IPS DF 6.9 (cell line): Measurements from ENCODE around the gene RETREG1.

ENCODE experiments used
- DNase-seq: peaks from one replicate; pipeline ENCODE4 v3.0.0-alpha.2; 2013; ENCODE audit warnings: low read depth, low spot score
- H3K27ac ChIP-seq: one replicate; pipeline ENCODE4 v1.5.1; 2013; ENCODE audit warnings: low read length, control low read depth
- H3K27me3 ChIP-seq: 2 replicates; pipeline ENCODE4 v1.6.1; 2013; ENCODE audit warnings: mild to moderate bottlenecking, low read length; ENCODE audit not compliant: control insufficient read depth, insufficient read depth
- H3K36me3 ChIP-seq: 2 replicates; pipeline ENCODE4 v1.6.1; 2013; ENCODE audit warnings: low read length; ENCODE audit not compliant: control insufficient read depth, insufficient read depth
- H3K4me1 ChIP-seq: 2 replicates; pipeline ENCODE4 v1.6.1; 2013; ENCODE audit warnings: low read length; ENCODE audit not compliant: control insufficient read depth, insufficient read depth
- H3K4me3 ChIP-seq: 2 replicates; pipeline ENCODE4 v1.5.1; 2013; ENCODE audit warnings: mild to moderate bottlenecking, low read length
- H3K9me3 ChIP-seq: 2 replicates; pipeline ENCODE4 v1.6.1; 2013; ENCODE audit warnings: low read length, inconsistent platforms; ENCODE audit not compliant: control insufficient read depth, insufficient read depth
- WGBS: extraction: QIAGEN DNeasy Blood & Tissue Kit; methylation state at CpG from one replicate; pipeline ENCODE4 v1.1.7; 2013; ENCODE audit warnings: mixed read lengths, missing lambda C conversion rate; ENCODE audit not compliant: insufficient read length, insufficient coverage; 5-methylcytosine and 5-hydroxymethylcytosine counted together

Gene RETREG1

GRCh38 chr5:16557477-16557876 lies 59.3 kb downstream of the RETREG1 start:
- Histone ChIP-seq H3K4me1 (peaks cover 2% of the 10 kb centered on the region; the same call in 1 of the 2 replicates), H3K36me3 (no peaks in the 10 kb centered on the region), H3K9me3 (no peaks in the 10 kb centered on the region), H3K27me3 (no peaks in the 10 kb centered on the region), H3K4me3 (no peak overlapping the region), H3K27ac (no peak overlapping the region)
- WGBS: no CpG with 5 or more reads among the region's 4 CpGs
- DNase-seq: no peak

DNA sequence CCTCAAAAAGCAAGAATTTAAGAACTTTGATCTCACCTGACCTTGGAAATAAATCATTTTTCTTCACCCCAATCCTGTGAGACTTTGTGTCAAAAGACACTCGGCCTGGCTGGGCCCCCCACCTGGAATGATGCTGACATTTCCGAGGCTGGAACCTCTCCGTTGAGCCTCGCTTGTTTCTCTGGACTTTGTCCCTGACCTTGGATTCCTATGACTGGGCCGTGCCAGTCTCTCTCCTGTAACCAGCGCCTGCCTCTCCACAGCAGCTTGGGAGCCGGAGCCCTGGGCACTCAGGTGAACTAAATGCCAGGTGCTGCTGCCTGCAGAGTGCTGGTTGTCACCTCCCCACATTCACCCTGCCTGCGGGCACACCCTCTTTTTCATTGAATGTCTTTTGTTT lies 62.7 kb downstream of the RETREG1 start:
- no peak for DNase-seq
- Histone ChIP-seq H3K27me3 (no peaks in the 10 kb centered on the region), H3K36me3 (no peaks in the 10 kb centered on the region), H3K4me3 (no peak overlapping the region), H3K27ac (no peak overlapping the region), H3K4me1 (peaks cover under 1% of the 10 kb centered on the region; the same call in 1 of the 2 replicates), H3K9me3 (no peaks in the 10 kb centered on the region)
- no CpG with 5 or more reads among the region's 8 CpGs for WGBS

DNA sequence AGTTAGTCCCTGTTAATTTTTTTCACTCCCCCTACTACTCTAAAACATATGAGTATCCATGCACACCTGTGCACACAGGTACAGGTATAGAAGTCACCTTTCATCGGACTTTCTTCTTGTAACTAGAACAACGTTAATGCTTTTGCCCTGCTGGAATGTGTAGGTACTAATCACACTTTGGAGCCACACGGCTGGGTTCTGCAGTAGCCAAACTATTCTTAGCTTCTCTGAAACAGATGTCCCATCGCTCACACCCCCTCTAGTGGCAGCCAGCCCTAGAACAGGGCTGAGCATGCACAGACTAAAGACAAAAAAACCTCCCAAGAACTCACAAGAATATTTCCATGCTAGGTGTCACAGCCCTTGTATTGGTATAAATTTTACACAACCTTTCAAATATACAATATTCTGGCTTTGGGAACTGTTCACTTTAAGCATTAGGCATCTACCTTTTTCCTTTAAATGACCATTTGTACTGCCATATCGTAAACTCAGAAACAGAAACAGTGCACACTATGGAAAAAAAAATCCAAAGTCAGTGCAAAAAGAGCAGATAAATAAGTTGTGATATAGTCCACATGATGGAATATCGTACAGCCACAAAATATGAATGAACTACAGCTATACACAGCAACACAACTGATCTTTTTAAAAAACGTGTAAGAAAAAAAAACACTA lies 64.0 kb downstream of the RETREG1 start:
- H3K36me3 ChIP-seq: no peaks in the 10 kb centered on the region
- H3K9me3 ChIP-seq: no peaks in the 10 kb centered on the region
- no peaks in the 10 kb centered on the region for H3K27me3 ChIP-seq
- no peak overlapping the region for H3K27ac ChIP-seq
- WGBS: no CpG with 5 or more reads among the region's 7 CpGs
- peak; percentile 66 for DNase-seq
- no peaks in the 10 kb centered on the region; the same call in 1 of the 2 replicates for H3K4me1 ChIP-seq
- no peak overlapping the region for H3K4me3 ChIP-seq

DNA sequence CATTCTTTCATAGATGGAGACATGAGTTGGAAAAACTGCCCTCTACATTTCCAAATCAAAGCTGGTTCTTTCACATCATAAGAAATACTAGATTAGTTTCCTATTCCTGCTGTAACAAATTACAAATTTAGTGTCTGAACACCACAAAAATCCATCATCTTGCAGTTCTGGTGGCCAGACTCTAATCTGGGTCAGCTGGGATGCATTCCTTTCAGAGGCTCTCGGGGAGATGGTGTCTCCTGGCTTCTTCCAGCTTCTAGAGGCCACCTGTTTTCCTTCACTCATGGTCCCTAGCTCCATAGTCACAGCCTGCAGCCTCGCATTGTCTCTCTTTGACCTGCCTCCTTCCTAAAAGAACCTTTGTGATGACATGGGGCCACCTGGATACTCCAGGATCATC lies 65.2 kb downstream of the RETREG1 start:
- no peaks in the 10 kb centered on the region for H3K27me3 ChIP-seq
- WGBS: no CpG with 5 or more reads among the region's 2 CpGs
- no peak for DNase-seq
- no peaks in the 10 kb centered on the region; the same call in 1 of the 2 replicates for H3K4me1 ChIP-seq
- H3K27ac ChIP-seq: no peak overlapping the region
- H3K4me3 ChIP-seq: no peak overlapping the region
- no peaks in the 10 kb centered on the region for H3K36me3 ChIP-seq
- H3K9me3 ChIP-seq: no peaks in the 10 kb centered on the region

DNA sequence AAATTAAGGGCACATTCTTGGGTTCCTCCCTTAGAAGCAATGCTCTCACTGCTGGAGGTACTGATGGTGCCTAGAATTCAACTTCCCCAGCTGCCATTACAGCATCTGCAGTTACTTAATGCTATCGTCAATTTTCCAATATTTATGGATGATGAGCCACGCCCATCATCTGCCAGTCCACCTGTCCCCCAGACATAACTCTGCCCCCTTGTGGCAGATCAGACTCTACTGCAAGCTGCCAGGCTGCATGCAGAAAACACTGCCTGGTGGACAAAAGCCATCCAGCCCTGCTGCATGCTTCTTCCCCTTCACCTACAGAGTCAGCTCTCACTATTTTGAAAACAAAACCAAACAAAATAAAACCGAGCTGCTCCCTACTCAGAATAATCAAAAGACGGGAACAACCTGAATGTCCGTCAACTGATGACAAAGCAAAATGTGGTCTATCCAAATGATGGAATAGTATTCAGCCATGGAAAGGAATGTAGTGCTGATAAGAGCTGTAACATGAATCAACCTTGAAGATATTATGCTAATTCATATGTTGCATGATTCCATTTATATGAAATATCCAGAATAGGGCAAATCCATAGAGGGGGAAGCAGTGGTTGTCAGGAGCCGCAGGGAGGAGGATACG lies 66.4 kb downstream of the RETREG1 start:
- Histone ChIP-seq H3K27ac (no peak overlapping the region), H3K4me3 (no peak overlapping the region), H3K9me3 (no peaks in the 10 kb centered on the region), H3K36me3 (no peaks in the 10 kb centered on the region), H3K4me1 (no peaks in the 10 kb centered on the region; the same call in 1 of the 2 replicates), H3K27me3 (no peaks in the 10 kb centered on the region)
- peak; percentile 48 for DNase-seq
- WGBS: no CpG with 5 or more reads among the region's 7 CpGs

GRCh38 chr5:16549491-16550206 lies 67.1 kb downstream of the RETREG1 start:
- Histone ChIP-seq H3K9me3 (no peaks in the 10 kb centered on the region), H3K36me3 (no peaks in the 10 kb centered on the region), H3K4me3 (no peak overlapping the region), H3K27me3 (no peaks in the 10 kb centered on the region), H3K4me1 (no peaks in the 10 kb centered on the region; the same call in 1 of the 2 replicates), H3K27ac (no peak overlapping the region)
- no peak for DNase-seq
- no CpG with 5 or more reads among the region's 5 CpGs for WGBS

GRCh38 chr5:16548812-16549211 lies 68.0 kb downstream of the RETREG1 start:
- Histone ChIP-seq H3K27ac (no peak overlapping the region), H3K36me3 (no peaks in the 10 kb centered on the region), H3K4me3 (no peak overlapping the region), H3K9me3 (no peaks in the 10 kb centered on the region), H3K27me3 (no peaks in the 10 kb centered on the region), H3K4me1 (no peaks in the 10 kb centered on the region; the same call in 1 of the 2 replicates)
- DNase-seq: no peak
- WGBS: no CpG with 5 or more reads among the region's 3 CpGs

DNA sequence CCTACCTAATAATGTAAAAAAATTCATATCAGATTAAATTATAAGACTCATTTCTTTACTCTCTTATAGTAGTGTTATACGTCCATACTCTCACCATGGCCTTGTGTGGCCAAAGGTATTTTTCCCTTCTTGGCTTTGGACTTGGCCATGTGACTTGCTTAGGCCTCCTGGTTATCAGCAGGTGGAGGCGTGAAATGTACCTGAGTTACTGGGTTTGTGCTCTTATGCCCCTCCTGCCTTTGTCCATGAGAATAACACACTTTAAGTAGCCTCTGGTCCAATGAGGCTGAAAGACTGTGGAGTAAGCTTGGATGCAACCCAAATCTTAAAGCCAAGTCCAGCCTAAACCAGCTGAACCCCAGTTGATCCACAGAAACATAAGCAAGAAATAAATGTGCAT lies 68.7 kb downstream of the RETREG1 start:
- Histone ChIP-seq H3K4me1 (no peaks in the 10 kb centered on the region; the same call in 1 of the 2 replicates), H3K9me3 (no peaks in the 10 kb centered on the region), H3K27ac (no peak overlapping the region), H3K4me3 (no peak overlapping the region), H3K36me3 (no peaks in the 10 kb centered on the region), H3K27me3 (no peaks in the 10 kb centered on the region)
- WGBS: no CpG with 5 or more reads among the region's 2 CpGs
- no peak for DNase-seq

DNA sequence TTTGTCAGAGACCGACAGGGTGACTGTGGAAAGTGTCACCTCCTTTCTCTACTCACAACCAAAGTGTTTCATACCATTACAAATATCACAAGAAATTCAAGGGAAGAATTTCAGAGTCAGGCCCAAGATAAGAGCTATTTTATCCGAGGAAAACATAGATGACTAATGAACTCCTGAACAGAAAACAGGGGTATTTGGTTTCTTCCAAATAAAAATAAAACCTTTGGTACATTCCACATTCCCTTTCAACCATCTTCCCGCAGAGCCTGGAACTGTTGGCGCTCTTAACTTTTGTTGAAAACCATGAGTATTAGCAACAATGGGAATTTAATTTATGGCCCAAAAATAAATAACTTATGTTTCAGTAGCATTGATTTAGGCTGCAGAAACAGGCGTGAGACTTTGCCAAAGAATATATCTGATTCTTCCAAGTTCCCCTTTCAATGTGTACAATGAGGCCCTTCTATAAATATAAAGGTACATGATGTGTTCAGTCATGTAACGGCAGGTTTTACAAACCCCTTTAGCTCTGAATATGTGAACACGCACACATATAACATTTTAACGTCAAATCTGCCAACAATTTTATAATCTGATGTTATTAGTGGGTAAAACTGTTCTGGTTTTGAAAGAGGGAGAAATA lies 69.5 kb downstream of the RETREG1 start:
- Histone ChIP-seq H3K9me3 (no peaks in the 10 kb centered on the region), H3K27ac (no peak overlapping the region), H3K27me3 (no peaks in the 10 kb centered on the region), H3K36me3 (no peaks in the 10 kb centered on the region), H3K4me1 (no peaks in the 10 kb centered on the region), H3K4me3 (no peak overlapping the region)
- no CpG with 5 or more reads among the region's 8 CpGs for WGBS
- DNase-seq: no peak

DNA sequence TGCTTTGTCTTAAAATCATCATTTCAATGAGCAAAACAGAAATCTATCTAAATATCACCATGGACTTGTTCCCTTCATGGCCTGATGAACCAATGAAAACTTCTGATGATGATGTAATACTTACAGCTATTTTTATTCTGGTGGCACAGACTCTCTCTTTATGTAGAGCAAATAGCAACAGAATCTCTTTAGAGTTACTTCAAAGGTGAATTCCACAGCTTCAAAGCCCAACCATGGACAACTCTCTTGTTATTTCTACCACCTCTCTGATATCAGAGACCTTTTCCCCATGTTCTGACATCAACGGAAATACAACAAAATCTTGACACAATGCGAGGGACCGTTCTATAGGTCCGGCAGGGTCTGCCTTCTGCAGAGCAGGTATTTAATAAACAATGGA lies 70.1 kb downstream of the RETREG1 start:
- no peaks in the 10 kb centered on the region for H3K27me3 ChIP-seq
- no peaks in the 10 kb centered on the region for H3K4me1 ChIP-seq
- H3K27ac ChIP-seq: no peak overlapping the region
- H3K9me3 ChIP-seq: no peaks in the 10 kb centered on the region
- H3K4me3 ChIP-seq: no peak overlapping the region
- WGBS: no CpG with 5 or more reads among the region's 4 CpGs
- DNase-seq: no peak
- no peaks in the 10 kb centered on the region for H3K36me3 ChIP-seq
